ENCODE data around the gene NHS.

NHS gene

DNA sequence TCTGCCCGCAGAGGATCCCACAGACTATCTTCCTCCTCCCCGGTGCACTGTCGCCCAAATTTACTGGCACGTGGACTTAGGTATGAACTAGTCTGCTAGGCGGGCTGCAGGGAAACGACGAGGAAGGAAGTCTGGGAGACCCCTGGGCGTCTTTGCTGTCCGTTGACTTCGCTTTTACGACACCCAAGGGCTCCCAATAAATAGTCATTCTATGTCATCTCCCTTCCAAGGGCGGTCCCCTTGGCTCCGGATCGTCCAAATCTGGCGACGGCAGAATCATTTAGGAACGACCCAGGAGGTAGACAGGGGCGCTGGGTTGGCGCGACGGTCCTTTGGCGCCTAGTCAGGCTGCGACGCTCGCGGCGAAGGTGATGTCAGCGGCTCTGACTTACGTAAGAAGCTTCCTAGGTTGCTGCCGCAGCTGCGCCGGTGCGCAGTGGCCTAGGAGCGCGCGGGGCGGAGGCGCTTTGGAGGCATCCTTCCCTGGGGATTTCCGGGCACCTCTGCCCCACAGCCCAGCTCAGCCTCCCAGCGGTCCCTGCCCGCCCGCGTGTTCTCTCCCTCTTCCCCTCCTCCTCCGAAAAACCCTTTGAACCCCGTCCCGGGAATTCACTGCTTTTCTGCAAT is 2.2 kb downstream of the NHS start:
- no peak for TF ChIP-seq ZNF274 (IDR thresholded peaks at IDR 0.05; ENCODE audit: low read depth, low read length)
- no peak overlapping the region for H3K4me3 ChIP-seq (ENCODE audit: low read length)

DNA sequence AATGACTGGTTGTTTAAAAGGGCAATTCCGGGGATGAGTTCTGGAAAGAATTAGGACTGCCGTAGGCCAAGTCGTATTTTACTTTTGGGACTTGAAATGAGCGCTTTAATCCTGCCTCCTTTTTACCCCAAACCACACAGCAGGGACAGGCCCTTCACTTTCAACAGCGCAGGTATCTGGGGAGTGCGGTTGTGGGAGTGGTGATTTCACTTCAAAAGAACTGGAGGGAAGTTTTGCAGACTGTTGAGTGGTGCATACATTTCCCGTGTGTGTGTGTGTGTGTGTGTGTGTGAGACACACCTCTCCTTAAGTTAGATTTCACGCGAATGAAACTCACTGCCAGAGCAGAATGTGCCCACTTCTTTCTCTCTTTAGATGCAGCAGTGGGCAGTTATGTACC is 2.8 kb downstream of the NHS start:
- TF ChIP-seq ZNF274 (IDR thresholded peaks at IDR 0.05; ENCODE audit: low read depth, low read length), result no peak
- H3K4me3 ChIP-seq (ENCODE audit: low read length), result no peak overlapping the region

DNA sequence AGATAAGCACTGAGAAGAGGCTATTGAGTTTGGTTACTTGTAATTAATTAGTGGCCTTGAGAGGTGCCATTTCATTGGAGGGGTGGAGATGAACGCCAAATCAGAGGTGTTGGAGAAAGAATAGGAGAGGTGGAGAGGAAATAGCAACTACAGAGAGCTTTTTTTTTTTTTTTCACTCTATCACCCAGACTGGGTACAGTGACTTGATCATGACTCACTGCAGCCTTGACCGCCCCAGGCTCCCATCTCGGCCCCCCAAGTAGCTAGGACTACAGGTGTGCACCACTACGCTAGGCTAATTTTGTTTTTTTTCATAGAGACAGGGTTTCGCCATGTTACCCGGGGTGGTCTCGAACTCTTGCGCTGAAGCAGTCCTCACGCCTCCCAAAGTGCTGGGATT is 5.2 kb downstream of the NHS start:
- no peak for TF ChIP-seq ZNF274 (IDR thresholded peaks at IDR 0.05; ENCODE audit: low read depth, low read length)

DNA sequence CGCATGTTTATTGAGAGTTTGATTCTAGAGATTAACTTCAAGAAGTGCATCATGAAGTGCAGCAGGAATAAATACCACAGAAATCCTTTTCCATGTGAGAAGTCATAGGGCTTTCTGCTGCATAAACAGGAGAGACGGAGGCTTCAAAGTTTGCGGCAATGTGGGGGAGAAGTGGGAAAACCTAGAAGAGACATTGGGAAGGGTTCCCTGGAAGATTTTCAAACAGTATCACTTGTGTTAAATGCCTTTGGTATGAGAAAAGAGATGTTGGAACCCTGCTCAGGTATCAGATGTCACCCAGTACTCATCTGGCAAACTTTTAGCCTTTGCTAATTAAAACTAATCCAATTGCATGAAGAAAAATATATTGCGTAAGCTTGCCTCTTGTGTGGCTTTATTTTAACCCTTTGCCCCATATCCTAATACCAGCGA is 15.4 kb downstream of the NHS start:
- no peak for TF ChIP-seq ZNF274 (IDR thresholded peaks at IDR 0.05; ENCODE audit: low read depth, low read length)
- H3K4me3 ChIP-seq (ENCODE audit: low read length), result no peak overlapping the region

More for the DNA sequence above, 5.2 kb downstream of the NHS start:
- H3K4me3 ChIP-seq (ENCODE audit: low read length), result no peak overlapping the region

DNA sequence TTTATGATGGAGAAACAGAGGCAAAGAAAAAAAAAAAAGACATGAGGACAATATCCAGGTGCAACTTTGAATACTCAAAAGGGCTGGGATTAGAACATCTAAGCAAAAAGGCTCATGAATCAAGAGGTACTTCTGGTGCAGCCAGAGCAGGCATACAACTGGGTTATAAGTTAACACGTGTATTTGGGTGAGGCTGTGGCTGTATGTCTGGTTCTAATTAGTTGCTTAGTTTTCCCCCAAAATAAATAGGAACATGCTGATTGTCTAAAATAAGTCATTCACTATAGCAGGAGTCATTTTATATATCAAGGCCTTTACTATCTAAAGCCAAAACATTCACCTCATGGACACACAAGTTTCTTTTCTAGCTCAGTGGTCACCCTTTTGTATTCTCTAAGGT is 20.2 kb downstream of the NHS start:
- H3K4me3 ChIP-seq (ENCODE audit: low read length), result no peak overlapping the region
- TF ChIP-seq ZNF274 (IDR thresholded peaks at IDR 0.05; ENCODE audit: low read depth, low read length), result no peak

DNA sequence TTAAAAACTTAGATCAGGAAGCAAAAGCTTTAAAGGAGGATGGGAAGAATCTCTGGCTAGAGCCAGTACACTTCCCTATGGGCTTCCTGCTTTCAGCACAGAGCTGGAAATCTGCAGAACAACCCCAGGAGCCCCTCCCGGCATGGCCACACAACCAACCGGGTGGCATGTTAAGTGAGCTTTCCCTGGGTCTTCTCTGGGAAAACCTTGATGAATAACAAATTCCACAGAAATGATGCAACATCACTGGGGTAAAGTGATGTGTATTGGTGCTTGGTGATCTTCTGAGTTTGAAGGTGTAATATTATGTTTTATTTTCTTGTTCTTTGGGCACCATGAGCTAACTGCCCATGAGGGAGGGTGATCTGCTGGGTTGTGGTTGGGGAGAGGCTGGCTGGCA is 22.1 kb downstream of the NHS start:
- TF ChIP-seq ZNF274 (IDR thresholded peaks at IDR 0.05; ENCODE audit: low read depth, low read length), result no peak
- H3K4me3 ChIP-seq (ENCODE audit: low read length), result no peak overlapping the region

DNA sequence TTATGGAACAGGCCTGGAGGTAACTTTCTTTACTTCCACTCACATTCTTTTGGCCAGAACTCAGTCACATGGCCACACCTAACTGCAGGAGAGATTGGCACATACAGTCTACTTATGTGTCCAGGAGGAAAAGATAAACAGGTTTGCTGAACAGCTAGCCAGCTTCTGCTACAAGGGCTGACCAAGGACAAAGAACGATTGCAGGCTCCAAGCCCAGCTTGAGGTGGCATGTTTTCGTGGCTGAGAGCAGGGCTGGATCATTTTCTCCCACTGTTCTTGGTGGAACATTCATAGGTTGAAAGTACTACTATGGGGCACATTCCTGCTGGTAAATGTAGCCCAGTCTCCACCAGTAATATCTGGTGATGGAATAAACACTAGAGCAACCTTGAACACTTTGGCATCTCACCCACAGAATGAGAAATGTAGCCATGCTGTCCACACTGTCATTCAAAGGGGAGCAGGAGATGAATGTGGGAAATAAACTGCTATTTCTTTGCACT is 28.2 kb downstream of the NHS start:
- TF ChIP-seq ZNF274 (IDR thresholded peaks at IDR 0.05; ENCODE audit: low read depth, low read length), result no peak
- H3K4me3 ChIP-seq (ENCODE audit: low read length), result no peak overlapping the region

DNA sequence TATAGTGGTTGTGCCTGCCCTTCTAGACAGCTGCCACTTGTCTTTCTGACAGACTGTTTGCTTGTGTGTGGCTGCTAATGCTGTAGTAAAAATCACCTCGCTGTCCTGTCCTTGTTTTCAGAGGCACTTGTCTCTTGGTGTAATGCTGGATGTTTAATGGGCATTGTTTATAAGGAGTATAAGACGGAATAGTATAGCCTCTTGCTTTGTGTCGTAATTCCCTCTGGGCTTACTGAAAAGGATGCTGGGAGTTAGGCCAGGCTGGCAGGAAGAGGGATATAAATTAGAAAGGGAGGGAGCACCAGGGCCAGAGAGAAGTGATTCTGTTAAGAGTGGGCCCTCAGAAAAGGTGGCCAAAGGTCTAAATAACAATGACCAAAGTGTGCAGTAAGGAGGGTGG is 29.0 kb downstream of the NHS start:
- H3K4me3 ChIP-seq (ENCODE audit: low read length), result no peak overlapping the region
- TF ChIP-seq ZNF274 (IDR thresholded peaks at IDR 0.05; ENCODE audit: low read depth, low read length), result no peak

DNA sequence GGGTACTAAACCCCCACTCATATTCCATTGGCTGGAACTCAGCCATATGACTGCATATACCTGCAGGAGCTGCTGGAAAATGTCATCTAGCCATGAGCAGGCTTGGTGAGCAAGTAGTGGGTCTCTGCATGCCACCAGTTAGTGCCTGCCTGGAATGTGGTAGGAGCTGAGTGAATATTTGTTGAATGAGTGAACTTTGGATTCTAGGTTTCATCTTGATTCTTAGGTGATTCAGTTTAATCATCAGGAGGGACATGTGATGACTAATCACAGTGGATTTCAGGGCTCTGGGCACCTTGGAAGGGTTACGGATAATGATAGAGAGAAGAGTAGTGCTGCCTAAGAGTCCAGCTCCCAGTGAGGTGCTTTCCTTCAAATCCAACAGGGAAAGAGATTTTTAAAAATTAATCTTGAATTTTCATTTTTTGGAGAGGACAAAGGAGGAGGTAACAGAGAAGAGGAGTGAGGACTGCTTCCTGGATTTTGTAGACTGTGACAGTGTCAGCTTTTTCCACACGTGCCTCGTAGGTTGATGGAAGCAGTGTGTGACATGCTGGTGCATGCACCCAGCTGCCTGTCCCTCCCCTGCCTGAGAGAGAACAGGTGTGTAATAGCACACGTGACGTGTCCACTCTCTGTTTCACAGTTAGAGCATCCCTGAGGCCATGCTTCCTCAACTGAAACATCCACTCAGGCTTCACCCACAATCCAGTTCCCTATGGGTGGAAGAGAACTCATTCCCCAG is 30.4 kb downstream of the NHS start:
- no peak overlapping the region for H3K4me3 ChIP-seq (ENCODE audit: low read length)
- no peak for TF ChIP-seq ZNF274 (IDR thresholded peaks at IDR 0.05; ENCODE audit: low read depth, low read length)

DNA sequence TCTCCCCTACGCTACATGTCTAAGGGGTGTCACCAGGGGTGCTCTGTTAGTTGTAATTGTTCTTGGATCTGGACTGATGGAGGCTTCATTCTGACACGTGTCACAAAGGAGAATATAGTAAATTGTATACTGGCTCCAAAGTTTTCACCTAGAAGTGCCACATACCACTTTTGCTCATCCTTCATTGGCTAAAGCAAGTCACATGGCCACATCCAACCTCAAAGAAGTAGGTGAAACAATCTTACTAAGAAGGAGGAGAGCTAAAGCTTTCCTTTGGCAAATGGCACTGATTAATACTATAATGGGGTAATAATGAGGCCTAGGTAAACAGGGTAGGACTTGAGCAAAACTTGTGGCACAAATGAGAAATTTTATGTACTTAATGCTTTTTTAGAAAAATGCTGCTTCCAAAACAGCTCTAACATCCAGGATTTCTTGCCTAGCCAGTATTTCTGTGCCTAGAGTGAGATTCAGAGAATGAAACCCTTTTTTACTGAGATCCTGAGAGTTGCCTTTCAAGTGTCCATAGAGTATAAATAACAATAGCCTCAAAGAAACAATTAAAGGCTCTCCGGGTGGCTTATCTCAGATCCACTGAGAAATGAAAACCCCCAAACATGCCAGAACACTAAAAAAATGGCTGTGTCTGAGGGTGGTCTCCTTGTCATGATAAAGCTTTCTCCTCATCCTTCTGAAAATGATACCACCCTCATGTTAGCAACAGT is 34.7 kb downstream of the NHS start:
- H3K4me3 ChIP-seq (ENCODE audit: low read length), result no peak overlapping the region

DNA sequence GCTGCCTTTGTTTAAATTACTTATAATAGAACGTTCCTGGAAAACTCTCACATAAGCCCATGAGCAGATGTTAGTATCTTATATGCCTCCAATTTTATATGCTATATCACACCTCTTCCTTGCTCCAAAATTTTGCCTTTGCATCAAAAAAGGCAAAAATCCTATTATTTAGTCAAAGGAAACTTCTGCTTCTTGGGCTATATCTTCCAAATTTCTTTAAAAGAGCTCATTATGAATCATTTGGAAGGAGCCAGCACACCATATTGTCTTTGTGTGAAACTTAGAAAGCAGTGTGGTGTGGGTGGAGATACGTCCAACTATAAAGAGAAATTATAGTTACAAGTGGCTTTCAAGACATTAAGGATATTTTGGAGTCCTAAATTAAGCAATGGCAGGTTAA is 35.7 kb downstream of the NHS start:
- no peak for TF ChIP-seq ZNF274 (IDR thresholded peaks at IDR 0.05; ENCODE audit: low read depth, low read length)
- H3K4me3 ChIP-seq (ENCODE audit: low read length), result no peak overlapping the region

More for the DNA sequence above, 34.7 kb downstream of the NHS start:
- TF ChIP-seq ZNF274 (IDR thresholded peaks at IDR 0.05; ENCODE audit: low read depth, low read length), result no peak

DNA sequence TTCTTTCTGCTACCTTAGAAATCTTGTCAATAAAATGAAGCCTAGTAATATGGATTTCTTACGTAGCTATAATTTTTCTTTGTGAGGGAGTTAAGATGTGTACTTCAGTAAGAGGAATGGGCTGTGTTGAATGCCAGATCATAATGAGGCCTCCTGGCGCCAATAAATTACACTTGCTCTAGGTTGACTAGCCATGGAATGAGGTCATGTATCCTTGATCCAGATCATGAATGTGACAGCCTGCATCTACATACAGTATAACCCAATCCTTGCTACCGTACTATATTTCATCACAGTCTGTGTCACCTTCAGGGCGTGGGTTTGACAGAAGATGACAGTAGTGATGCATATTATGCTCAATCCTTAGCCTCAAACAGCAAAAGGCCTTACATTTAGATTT is 36.2 kb downstream of the NHS start:
- no peak overlapping the region for H3K4me3 ChIP-seq (ENCODE audit: low read length)
- no peak for TF ChIP-seq ZNF274 (IDR thresholded peaks at IDR 0.05; ENCODE audit: low read depth, low read length)

DNA sequence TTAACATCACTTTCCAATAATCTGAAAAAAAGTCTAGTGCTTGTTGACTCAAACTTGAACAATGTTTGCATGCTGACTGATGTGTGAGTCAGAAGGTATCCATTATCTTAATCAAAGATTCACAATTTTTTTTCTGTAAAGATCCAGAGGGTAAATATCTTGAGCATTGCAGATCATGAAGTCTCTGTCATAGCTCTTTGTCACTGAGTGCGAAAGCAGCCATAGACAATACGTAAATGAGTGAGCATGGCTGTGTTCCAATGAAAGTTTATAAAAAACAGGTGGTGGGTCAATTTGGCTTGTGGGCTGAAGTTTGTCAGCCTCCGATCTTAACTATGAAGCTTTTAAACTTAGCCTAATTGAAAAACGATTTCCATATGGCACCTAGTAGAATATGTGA is 37.7 kb downstream of the NHS start:
- no peak for TF ChIP-seq ZNF274 (IDR thresholded peaks at IDR 0.05; ENCODE audit: low read depth, low read length)
- H3K4me3 ChIP-seq (ENCODE audit: low read length), result no peak overlapping the region

DNA sequence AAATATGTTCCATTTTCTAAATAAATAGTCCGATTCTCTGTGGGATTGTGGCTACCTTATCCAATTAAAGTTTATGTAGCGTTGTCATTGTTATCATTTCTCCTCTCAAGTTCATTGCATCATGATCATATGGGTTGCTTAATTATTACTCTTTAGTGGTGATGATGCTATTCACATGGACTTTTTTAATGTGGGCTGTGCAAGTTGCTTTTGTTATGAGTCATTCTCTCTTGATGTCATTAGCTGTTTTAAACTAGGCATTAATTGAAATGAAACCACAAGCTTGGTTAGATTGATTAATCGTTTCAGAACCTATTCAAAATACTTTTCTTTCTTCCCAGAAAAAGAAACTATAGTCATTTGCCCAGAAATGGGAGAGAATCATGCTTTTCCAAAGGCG is 38.2 kb downstream of the NHS start:
- no peak overlapping the region for H3K4me3 ChIP-seq (ENCODE audit: low read length)
- TF ChIP-seq ZNF274 (IDR thresholded peaks at IDR 0.05; ENCODE audit: low read depth, low read length), result no peak
